Measurements from ENCODE around the gene SRPK2.

GRCh38 chr7:105187302-105188169 lies 201.2 kb downstream of the SRPK2 start:
- no peak for TF ChIP-seq FOXK2 (IDR thresholded peaks at IDR 0.05)
- no peak for TF ChIP-seq CTBP1 (IDR thresholded peaks at IDR 0.05; ENCODE audit: borderline replicate concordance)
- TF ChIP-seq ZNF384 (IDR thresholded peaks at IDR 0.05) = no peak
- no peak for TF ChIP-seq SP1 (IDR thresholded peaks at IDR 0.05)
- no peak for TF ChIP-seq ARNT (IDR thresholded peaks at IDR 0.05)
- TF ChIP-seq ELF4 (IDR thresholded peaks at IDR 0.05) = no peak
- no peak for TF ChIP-seq NFRKB (IDR thresholded peaks at IDR 0.05)
- TF ChIP-seq PKNOX1 (IDR thresholded peaks at IDR 0.05) = no peak
- TF ChIP-seq TARDBP (IDR thresholded peaks at IDR 0.05) = no peak
- no peak for TF ChIP-seq FOXA1 (IDR thresholded peaks at IDR 0.05)
- no peak for TF ChIP-seq FOXM1 (IDR thresholded peaks at IDR 0.05; ENCODE audit: borderline replicate concordance)
- no peak for TF ChIP-seq LEF1 (IDR thresholded peaks at IDR 0.05; ENCODE audit: borderline replicate concordance)
- TF ChIP-seq L3MBTL2 (conservative IDR thresholded peaks at IDR 0.05) = no peak

All from HEK293T (cell line).